ENCODE measurements around the gene CREB3. TPM values are rescaled to one million over a fixed set of nuclear protein-coding genes. Genes with fewer than 3 reads are reported as not detected.

The CREB3 gene
- total RNA-seq, 1 experiment from 2014 or later = 27.3 TPM

- H3K36me3 Mint-ChIP-seq (ENCODE audit: insufficient read depth in 1 of 3, low read depth in 3 of 3) = peaks cover 31 to 72% (median 57%) of the 10 kb centered on the region in 3 experiments; a peak in 6 of 7 replicates
- WGBS (ENCODE audit: extremely low coverage, insufficient read length, low lambda C conversion rate) = no CpG with 5 or more reads among the region's 2 CpGs
Measured at GRCh38 chr9:35723426-35723825, 9.0 kb upstream of the CREB3 start.

More at GRCh38 chr9:35723426-35723825, 9.0 kb upstream of the CREB3 start:
- H3K79me1 ChIP-seq (ENCODE audit: insufficient read depth, low read depth, low read length, poor library complexity, severe bottlenecking) = no peaks in the 10 kb centered on the region
- no peak overlapping the region for H3K23ac ChIP-seq (ENCODE audit: insufficient read length, low read depth, low read length)
- no peak overlapping the region for H4K8ac ChIP-seq (replicated peaks; ENCODE audit: insufficient read length, low read depth, low read length)
- H2BK12ac ChIP-seq (ENCODE audit: insufficient read length, low read depth, low read length) = no peak overlapping the region
- H4K20me1 ChIP-seq (ENCODE audit: control insufficient read depth, insufficient read depth, insufficient read length) = no peaks in the 10 kb centered on the region
- no peak overlapping the region for H4K91ac ChIP-seq (ENCODE audit: insufficient read length, low read depth, low read length)
- H2BK120ac ChIP-seq (ENCODE audit: low read depth, low read length, poor library complexity, severe bottlenecking) = no peak overlapping the region
- H2BK20ac ChIP-seq (ENCODE audit: low read depth, low read length, poor library complexity, severe bottlenecking) = no peak overlapping the region
- H3K79me2 ChIP-seq (ENCODE audit: insufficient read depth, low read length) = no peaks in the 10 kb centered on the region; the same call in none of the 2 replicates
- H3T11ph ChIP-seq (ENCODE audit: low read length) = no peak overlapping the region
- no peak overlapping the region for H3K14ac ChIP-seq (ENCODE audit: insufficient read depth, low read length)
- H2AK5ac ChIP-seq (ENCODE audit: insufficient read length, low read length) = no peak overlapping the region
- Mint-ChIP-seq H3K4me1 (no peaks in the 10 kb centered on the region; a peak in 2 of 4 replicates), H3K27ac (no peak overlapping the region), H3K27me3 (ENCODE audit: low read depth) (no peaks in the 10 kb centered on the region), H3K4me3 (no peak overlapping the region), H3K9me3 (no peaks in the 10 kb centered on the region)
- H3K27ac ChIP-seq (ENCODE audit: insufficient read length, low read depth, low read length) = no peak overlapping the region
- H2BK15ac ChIP-seq (ENCODE audit: low read depth, low read length) = no peak overlapping the region
- peaks cover 11% of the 10 kb centered on the region; the same call in 1 of the 2 replicates for H3K4me1 ChIP-seq (ENCODE audit: insufficient read depth, low read length)
- no peak overlapping the region for H2BK5ac ChIP-seq (ENCODE audit: insufficient read length, low read length)
- H3K23me2 ChIP-seq (ENCODE audit: insufficient read length, low read depth, low read length, poor library complexity, severe bottlenecking) = no peaks in the 10 kb centered on the region
- TF ChIP-seq, protein P1, sequence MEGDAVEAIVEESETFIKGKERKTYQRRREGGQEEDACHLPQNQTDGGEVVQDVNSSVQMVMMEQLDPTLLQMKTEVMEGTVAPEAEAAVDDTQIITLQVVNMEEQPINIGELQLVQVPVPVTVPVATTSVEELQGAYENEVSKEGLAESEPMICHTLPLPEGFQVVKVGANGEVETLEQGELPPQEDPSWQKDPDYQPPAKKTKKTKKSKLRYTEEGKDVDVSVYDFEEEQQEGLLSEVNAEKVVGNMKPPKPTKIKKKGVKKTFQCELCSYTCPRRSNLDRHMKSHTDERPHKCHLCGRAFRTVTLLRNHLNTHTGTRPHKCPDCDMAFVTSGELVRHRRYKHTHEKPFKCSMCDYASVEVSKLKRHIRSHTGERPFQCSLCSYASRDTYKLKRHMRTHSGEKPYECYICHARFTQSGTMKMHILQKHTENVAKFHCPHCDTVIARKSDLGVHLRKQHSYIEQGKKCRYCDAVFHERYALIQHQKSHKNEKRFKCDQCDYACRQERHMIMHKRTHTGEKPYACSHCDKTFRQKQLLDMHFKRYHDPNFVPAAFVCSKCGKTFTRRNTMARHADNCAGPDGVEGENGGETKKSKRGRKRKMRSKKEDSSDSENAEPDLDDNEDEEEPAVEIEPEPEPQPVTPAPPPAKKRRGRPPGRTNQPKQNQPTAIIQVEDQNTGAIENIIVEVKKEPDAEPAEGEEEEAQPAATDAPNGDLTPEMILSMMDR (conservative IDR thresholded peaks at IDR 0.05) = no peak
- H3K56ac ChIP-seq (ENCODE audit: insufficient read length, low read depth, low read length) = no peak overlapping the region
- H4K5ac ChIP-seq (ENCODE audit: insufficient read length, low read depth, low read length) = no peak overlapping the region
- H3K9me3 ChIP-seq (ENCODE audit: control insufficient read depth, low read depth, low read length) = no peaks in the 10 kb centered on the region
- no peak overlapping the region for H2AFZ ChIP-seq (ENCODE audit: low read length)
- H3K9ac ChIP-seq (ENCODE audit: extremely low read depth, insufficient read length, low read length) = no peak overlapping the region
- H3K18ac ChIP-seq (ENCODE audit: insufficient read length, low read depth, low read length) = no peak overlapping the region
- DNase-seq = no peak
- H3K4me2 ChIP-seq (ENCODE audit: insufficient read depth, insufficient read length, low read length) = no peak overlapping the region
- no peak overlapping the region for H3K4ac ChIP-seq (ENCODE audit: low read depth, low read length)
- H3K27me3 ChIP-seq (ENCODE audit: insufficient read depth, low read length) = no peaks in the 10 kb centered on the region

Measured in H9 (cell line).